MM.1S (cell line): ENCODE data around the gene TMED6.
A peak's percentile ranks its signal among the peaks of the same experiment; 100 is the strongest.

Source experiments
- DNase-seq: peaks from one replicate; pipeline ENCODE4 v3.0.0-alpha.2; 2015
- H2AFZ ChIP-seq: fragments of 300-600 bp; sonication (generic); 2 replicates; pipeline ENCODE4 v1.6.0; 2016; ENCODE audit warnings: antibody characterized with exemption, low read length
- H3F3A ChIP-seq: fragments of 300-600 bp; sonication (generic); 2 replicates; pipeline ENCODE4 v1.6.1; 2016; ENCODE audit warnings: mild to moderate bottlenecking, antibody characterized with exemption, low read length, moderate library complexity, mixed read lengths; ENCODE audit not compliant: insufficient read depth
- H3K27ac ChIP-seq: fragments of 300-600 bp; sonication (generic); 2 replicates; pipeline ENCODE4 v1.5.1; 2016; ENCODE audit warnings: mild to moderate bottlenecking, low read length
- H3K27me3 ChIP-seq: fragments of 300-600 bp; sonication (generic); replicated peaks from 2 replicates; pipeline ENCODE4 v1.6.0; 2016; ENCODE audit warnings: low read length; ENCODE audit not compliant: insufficient read depth
- H3K36me3 ChIP-seq: fragments of 300-600 bp; sonication (generic); replicated peaks from 2 replicates; pipeline ENCODE4 v1.6.1; 2016; ENCODE audit warnings: mild to moderate bottlenecking, low read length, mixed read lengths; ENCODE audit not compliant: insufficient read depth
- H3K4me1 ChIP-seq: fragments of 300-600 bp; sonication (generic); 2 replicates; pipeline ENCODE4 v1.6.1; 2016; ENCODE audit warnings: low read length, mixed read lengths
- H3K4me2 ChIP-seq: fragments of 300-600 bp; sonication (generic); 2 replicates; pipeline ENCODE4 v1.6.0; 2016; ENCODE audit warnings: low read depth, low read length
- H3K4me3 ChIP-seq: fragments of 300-600 bp; sonication (generic); 2 replicates; pipeline ENCODE4 v1.5.1; 2016; ENCODE audit warnings: low read length, mixed read lengths
- H3K79me2 ChIP-seq: fragments of 300-600 bp; sonication (generic); 2 replicates; pipeline ENCODE4 v1.6.1; 2016; ENCODE audit warnings: mixed run types, low read length, mixed read lengths
- H3K9ac ChIP-seq: fragments of 300-600 bp; sonication (generic); 2 replicates; pipeline ENCODE4 v1.6.1; 2016; ENCODE audit warnings: low read length, mixed read lengths
- H3K9me2 ChIP-seq: fragments of 300-600 bp; sonication (generic); replicated peaks from 2 replicates; pipeline ENCODE4 v1.6.1; 2016; ENCODE audit warnings: mild to moderate bottlenecking, low read length, mixed read lengths; ENCODE audit not compliant: insufficient read depth
- H3K9me3 ChIP-seq: fragments of 300-600 bp; sonication (generic); replicated peaks from 2 replicates; pipeline ENCODE4 v1.6.1; 2016; ENCODE audit warnings: mild to moderate bottlenecking, low read length, mixed read lengths; ENCODE audit not compliant: insufficient read depth
- H4K20me1 ChIP-seq: fragments of 300-600 bp; sonication (generic); 2 replicates; pipeline ENCODE4 v1.6.1; 2016; ENCODE audit warnings: mild to moderate bottlenecking, low read length, moderate library complexity, mixed read lengths; ENCODE audit not compliant: insufficient read depth
- CTCF ChIP-seq: fragments of 300-600 bp; sonication (generic); IDR thresholded peaks from 2 replicates; pipeline ENCODE4 v1.5.1; 2016; ENCODE audit warnings: antibody characterized with exemption, low read length, mixed read lengths
- EZH2 ChIP-seq: fragments of 300-600 bp; sonication (generic); optimal IDR thresholded peaks from 2 replicates; pipeline ENCODE3; 2017; ENCODE audit warnings: low read depth, mild to moderate bottlenecking, antibody characterized with exemption, low read length, mixed read lengths
- EZH2phosphoT487 ChIP-seq: fragments of 300-600 bp; sonication (generic); IDR thresholded peaks from 2 replicates; pipeline ENCODE4 v1.6.1; 2018; ENCODE audit warnings: antibody characterized with exemption, low read length

TMED6 gene

GRCh38 chr16:69339289-69340094 lies 12.1 kb downstream of the TMED6 start, which contains the start of the genes COG8 and NIP7:
Gene COG8, minus strand, starts transcription at chr16:69339564. Its CDS starts 12 bp downstream, at chr16:69339552.
Gene NIP7, plus strand, starts transcription at chr16:69339772. Its CDS starts 58 bp downstream, at chr16:69339830.
- peak; percentile 98 for DNase-seq
- no peaks in the 10 kb centered on the region for H3K27me3 ChIP-seq
- H2AFZ ChIP-seq: peak within 1 kb of the TSS; percentile 64
- H3K9me3 ChIP-seq: no peaks in the 10 kb centered on the region
- no peaks in the 10 kb centered on the region for H3K9me2 ChIP-seq
- H3F3A ChIP-seq: peaks cover 11% of the 10 kb centered on the region; the same call in 1 of the 2 replicates
- no peaks in the 10 kb centered on the region for H4K20me1 ChIP-seq
- peaks cover 12% of the 10 kb centered on the region; the same call in 1 of the 2 replicates for H3K4me1 ChIP-seq
- TF ChIP-seq CTCF: peak; percentile 73
- no peak for TF ChIP-seq EZH2phosphoT487
- H3K36me3 ChIP-seq: peaks cover 6% of the 10 kb centered on the region; the same call in 1 of the 2 replicates
- H3K79me2 ChIP-seq: peaks cover 48% of the 10 kb centered on the region
- peak within 1 kb of the TSS; percentile 89 for H3K9ac ChIP-seq
- H3K4me2 ChIP-seq: peak within 1 kb of the TSS; percentile 94
- peak within 1 kb of the TSS; percentile 92 for H3K4me3 ChIP-seq
- H3K27ac ChIP-seq: peak within 1 kb of the TSS; percentile 73

GRCh38 chr16:69338557-69339288 lies 12.9 kb downstream of the TMED6 start:
- Histone ChIP-seq H3K9me2 (no peaks in the 10 kb centered on the region), H3K4me3 (peak overlapping the region; percentile 92), H2AFZ (peak overlapping the region; percentile 64), H4K20me1 (no peaks in the 10 kb centered on the region), H3K4me1 (peaks cover 12% of the 10 kb centered on the region; the same call in 1 of the 2 replicates), H3K9me3 (no peaks in the 10 kb centered on the region), H3K36me3 (peaks cover 6% of the 10 kb centered on the region; the same call in 1 of the 2 replicates), H3K79me2 (peaks cover 48% of the 10 kb centered on the region), H3K27ac (peak overlapping the region; percentile 73; the same call in 1 of the 2 replicates), H3F3A (peaks cover 11% of the 10 kb centered on the region; the same call in 1 of the 2 replicates), H3K4me2 (peak overlapping the region; percentile 93), H3K27me3 (no peaks in the 10 kb centered on the region), H3K9ac (peak overlapping the region; percentile 89)
- TF ChIP-seq EZH2phosphoT487 (no peak), EZH2 (no peak), CTCF (no peak)
- DNase-seq: peak; percentile 76

- Histone ChIP-seq H3K4me3 (no peak overlapping the region), H3K27me3 (no peaks in the 10 kb centered on the region), H3K4me2 (no peak overlapping the region), H3K9me2 (no peaks in the 10 kb centered on the region), H2AFZ (no peak overlapping the region), H3K79me2 (peaks cover 23% of the 10 kb centered on the region), H3K9ac (no peak overlapping the region), H3K9me3 (no peaks in the 10 kb centered on the region), H3F3A (peaks cover 6% of the 10 kb centered on the region; the same call in 1 of the 2 replicates), H3K27ac (no peak overlapping the region), H4K20me1 (no peaks in the 10 kb centered on the region), H3K36me3 (peaks cover 4% of the 10 kb centered on the region), H3K4me1 (peaks cover 5% of the 10 kb centered on the region; the same call in 1 of the 2 replicates)
- no peak for DNase-seq
- TF ChIP-seq CTCF: no peak
- TF ChIP-seq EZH2phosphoT487: no peak
- no peak for TF ChIP-seq EZH2
Measured at GRCh38 chr16:69334696-69335095, 16.9 kb downstream of the TMED6 start.
